PC-3 (cell line): ENCODE measurements around the gene ZBTB9. TPM values are rescaled to one million over a fixed set of nuclear protein-coding genes. Genes with fewer than 3 reads are reported as not detected.

Experiments used
- ATAC-seq: fragments of 200-7000 bp; cut with Tn5 transposase; 2 replicates; pipeline ENCODE4 v1.9.1; 2020; ENCODE audit warnings: mild to moderate bottlenecking, moderate library complexity
- BruUV-seq: library from RNA; stranded (reverse); fragments of 400-500 nt; replicated peaks from 2 replicates; lab custom pipeline; 2021; lab: Mats Ljungman, UMichigan
- CTCF ChIA-PET: fragments of 300-600 bp; sonication (Branson Sonifier 250); formaldehyde crosslinking; loops from one replicate; lab custom pipeline; 2022; ENCODE audit warnings: antibody characterized with exemption; lab: Charles Lee
- POLR2A ChIA-PET: fragments of 300-600 bp; sonication (Branson Sonifier 250); formaldehyde crosslinking; loops from one replicate; lab custom pipeline; 2022; ENCODE audit warnings: antibody characterized with exemption; ENCODE audit not compliant: unreplicated experiment; lab: Charles Lee
- DNase-seq: peaks from one replicate; pipeline ENCODE4 v3.0.0-alpha.2; 2015
- H2AFZ ChIP-seq: fragments of 300-600 bp; sonication (generic); 2 replicates; pipeline ENCODE4 v1.6.0; 2016; ENCODE audit warnings: antibody characterized with exemption, low read length
- H3F3A ChIP-seq: fragments of 300-600 bp; sonication (generic); one replicate; pipeline ENCODE4 v1.6.0; 2017; ENCODE audit warnings: antibody characterized with exemption, low read length, control low read depth, mild to moderate bottlenecking; ENCODE audit not compliant: unreplicated experiment
- H3K27ac ChIP-seq: fragments of 300-600 bp; sonication (generic); 2 replicates; pipeline ENCODE4 v1.5.1; 2016; ENCODE audit warnings: mild to moderate bottlenecking, low read length
- H3K27me3 ChIP-seq: fragments of 300-600 bp; sonication (generic); 2 replicates; pipeline ENCODE4 v1.6.1; 2016; ENCODE audit warnings: low read length, mixed read lengths
- H3K36me3 ChIP-seq: fragments of 300-600 bp; sonication (generic); 2 replicates; pipeline ENCODE4 v1.6.1; 2016; ENCODE audit warnings: low read depth, mixed run types, low read length, mixed read lengths
- H3K4me1 ChIP-seq: fragments of 300-600 bp; sonication (generic); 2 replicates; pipeline ENCODE4 v1.5.1; 2016; ENCODE audit warnings: low read length; ENCODE audit not compliant: insufficient read depth
- H3K4me2 ChIP-seq: fragments of 300-600 bp; sonication (generic); 2 replicates; pipeline ENCODE4 v1.6.0; 2016; ENCODE audit warnings: low read length
- H3K4me3 ChIP-seq: fragments of 300-600 bp; sonication (generic); 2 replicates; pipeline ENCODE4 v1.5.1; 2016; ENCODE audit warnings: mild to moderate bottlenecking, low read length, mixed read lengths
- H3K79me2 ChIP-seq: fragments of 300-600 bp; sonication (generic); 2 replicates; pipeline ENCODE4 v1.6.1; 2017; ENCODE audit warnings: low read length, mixed read lengths
- H3K9ac ChIP-seq: fragments of 300-600 bp; sonication (generic); 2 replicates; pipeline ENCODE4 v1.6.0; 2016; ENCODE audit warnings: mild to moderate bottlenecking, low read length
- H3K9me2 ChIP-seq: fragments of 300-600 bp; sonication (generic); replicated peaks from 2 replicates; pipeline ENCODE4 v1.6.1; 2016; ENCODE audit warnings: mixed run types, low read length, mixed read lengths
- H3K9me3 ChIP-seq: fragments of 300-600 bp; sonication (generic); 2 replicates; pipeline ENCODE4 v1.6.1; 2016; ENCODE audit warnings: low read length, mixed read lengths
- H4K20me1 ChIP-seq: fragments of 300-600 bp; sonication (generic); 2 replicates; pipeline ENCODE4 v1.6.1; 2016; ENCODE audit warnings: low read length, mixed read lengths
- EZH2 ChIP-seq: fragments of 300-600 bp; sonication (generic); IDR thresholded peaks from one replicate; pipeline ENCODE4 v1.6.1; 2017; ENCODE audit warnings: antibody characterized with exemption, mild to moderate bottlenecking, low read length; ENCODE audit not compliant: unreplicated experiment
- EZH2phosphoT487 ChIP-seq: fragments of 300-600 bp; sonication (generic); IDR thresholded peaks from 2 replicates; pipeline ENCODE4 v1.6.1; 2018; ENCODE audit warnings: mild to moderate bottlenecking, antibody characterized with exemption, low read length, borderline replicate concordance
- intact Hi-C: fragments of 100-400 bp; cut with micrococcal nuclease; formaldehyde crosslinking; loops from 2 replicates; pipeline ENCODE4 v1.9.0; 2023
- total RNA-seq: library from RNA; depleted of rRNA; stranded (reverse); fragments of >200 nt; gene quantifications from 2 replicates; pipeline ENCODE4 v1.2.3, GENCODE V29; 2014
- TF ChIP-seq, protein P1 (sequence below): fragments of 300-600 bp; sonication (generic); conservative IDR thresholded peaks from 2 replicates; pipeline ENCODE4 v1.5.1; 2017; ENCODE audit warnings: antibody characterized with exemption, low read depth, mild to moderate bottlenecking, low read length

ZBTB9 gene
- total RNA-seq, 1 experiment from 2014 or later = 9.1 TPM

DNA sequence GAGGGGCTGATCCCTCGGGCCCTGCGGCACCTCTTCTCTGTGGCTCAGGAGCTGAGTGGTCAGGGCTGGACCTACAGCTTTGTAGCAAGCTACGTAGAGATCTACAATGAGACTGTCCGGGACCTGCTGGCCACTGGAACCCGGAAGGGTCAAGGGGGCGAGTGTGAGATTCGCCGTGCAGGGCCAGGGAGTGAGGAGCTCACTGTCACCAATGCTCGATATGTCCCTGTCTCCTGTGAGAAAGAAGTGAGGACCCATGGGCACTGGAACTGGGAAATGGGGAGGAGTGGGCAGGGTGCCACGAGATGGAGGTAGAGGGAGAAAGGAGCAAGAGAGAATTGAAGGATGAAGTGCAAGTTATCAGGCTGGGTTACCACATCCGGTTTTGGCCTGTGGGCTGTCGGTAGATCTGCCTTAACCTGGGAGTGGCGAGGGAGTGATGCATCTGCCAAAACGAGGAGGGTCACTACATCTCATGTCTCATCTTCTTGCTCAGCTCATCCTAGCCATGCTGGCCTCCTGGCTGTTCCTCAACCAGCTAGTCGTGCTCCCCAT lies 48.9 kb upstream of the ZBTB9 start:
- CTCF ChIA-PET = no interaction called here
- H3F3A ChIP-seq = peaks cover 16% of the 10 kb centered on the region
- H3K27me3 ChIP-seq = no peaks in the 10 kb centered on the region
- POLR2A ChIA-PET = no interaction called here
- no peaks in the 10 kb centered on the region for H3K79me2 ChIP-seq
- H3K4me1 ChIP-seq = peaks cover 9% of the 10 kb centered on the region; the same call in 1 of the 2 replicates
- H3K9me2 ChIP-seq = no peaks in the 10 kb centered on the region
- no peak for TF ChIP-seq EZH2
- TF ChIP-seq, protein P1, sequence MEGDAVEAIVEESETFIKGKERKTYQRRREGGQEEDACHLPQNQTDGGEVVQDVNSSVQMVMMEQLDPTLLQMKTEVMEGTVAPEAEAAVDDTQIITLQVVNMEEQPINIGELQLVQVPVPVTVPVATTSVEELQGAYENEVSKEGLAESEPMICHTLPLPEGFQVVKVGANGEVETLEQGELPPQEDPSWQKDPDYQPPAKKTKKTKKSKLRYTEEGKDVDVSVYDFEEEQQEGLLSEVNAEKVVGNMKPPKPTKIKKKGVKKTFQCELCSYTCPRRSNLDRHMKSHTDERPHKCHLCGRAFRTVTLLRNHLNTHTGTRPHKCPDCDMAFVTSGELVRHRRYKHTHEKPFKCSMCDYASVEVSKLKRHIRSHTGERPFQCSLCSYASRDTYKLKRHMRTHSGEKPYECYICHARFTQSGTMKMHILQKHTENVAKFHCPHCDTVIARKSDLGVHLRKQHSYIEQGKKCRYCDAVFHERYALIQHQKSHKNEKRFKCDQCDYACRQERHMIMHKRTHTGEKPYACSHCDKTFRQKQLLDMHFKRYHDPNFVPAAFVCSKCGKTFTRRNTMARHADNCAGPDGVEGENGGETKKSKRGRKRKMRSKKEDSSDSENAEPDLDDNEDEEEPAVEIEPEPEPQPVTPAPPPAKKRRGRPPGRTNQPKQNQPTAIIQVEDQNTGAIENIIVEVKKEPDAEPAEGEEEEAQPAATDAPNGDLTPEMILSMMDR = no peak
- H3K9me3 ChIP-seq = no peaks in the 10 kb centered on the region
- DNase-seq (no peak), ATAC-seq (no peak)
- no peaks in the 10 kb centered on the region for H4K20me1 ChIP-seq
- H2AFZ ChIP-seq = no peak overlapping the region
- H3K9ac ChIP-seq = no peak overlapping the region
- no TSS peak for BruUV-seq
- no peak overlapping the region for H3K4me3 ChIP-seq
- peaks cover 61% of the 10 kb centered on the region for H3K36me3 ChIP-seq
- intact Hi-C loops = loop anchor here (5.0 kb wide), 1 partner anchor 108 kb away; the partner anchor contains the start of gene RGL2
- H3K4me2 ChIP-seq = no peak overlapping the region
- no peak overlapping the region for H3K27ac ChIP-seq

DNA sequence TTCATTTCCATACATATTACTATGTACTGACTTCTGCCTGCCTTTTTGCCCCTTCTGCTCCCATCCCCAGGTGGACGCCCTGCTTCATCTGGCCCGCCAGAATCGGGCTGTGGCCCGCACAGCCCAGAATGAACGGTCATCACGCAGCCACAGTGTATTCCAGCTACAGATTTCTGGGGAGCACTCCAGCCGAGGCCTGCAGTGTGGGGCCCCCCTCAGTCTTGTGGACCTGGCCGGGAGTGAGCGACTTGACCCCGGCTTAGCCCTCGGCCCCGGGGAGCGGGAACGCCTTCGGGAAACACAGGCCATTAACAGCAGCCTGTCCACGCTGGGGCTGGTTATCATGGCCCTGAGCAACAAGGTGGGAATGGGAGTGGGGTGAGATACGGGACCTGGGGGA lies 48.2 kb upstream of the ZBTB9 start:
- no peak overlapping the region for H2AFZ ChIP-seq
- H3F3A ChIP-seq = peaks cover 16% of the 10 kb centered on the region
- no peak overlapping the region for H3K4me3 ChIP-seq
- CTCF ChIA-PET = no interaction called here
- H3K79me2 ChIP-seq = peaks cover 2% of the 10 kb centered on the region
- no peak overlapping the region for H3K4me2 ChIP-seq
- H3K9me2 ChIP-seq = no peaks in the 10 kb centered on the region
- no peak overlapping the region for H3K9ac ChIP-seq
- no peak for ATAC-seq
- peaks cover 61% of the 10 kb centered on the region for H3K36me3 ChIP-seq
- no peaks in the 10 kb centered on the region for H3K27me3 ChIP-seq
- H3K27ac ChIP-seq = no peak overlapping the region
- H4K20me1 ChIP-seq = no peaks in the 10 kb centered on the region
- intact Hi-C loops = loop anchor here (5.0 kb wide), 1 partner anchor 109 kb away; the partner anchor contains the start of gene RGL2
- POLR2A ChIA-PET = no interaction called here
- peaks cover 9% of the 10 kb centered on the region; the same call in 1 of the 2 replicates for H3K4me1 ChIP-seq
- no peaks in the 10 kb centered on the region for H3K9me3 ChIP-seq
- DNase-seq = no peak
- TF ChIP-seq EZH2phosphoT487 (no peak), EZH2 (no peak)
- TF ChIP-seq, protein P1 = no peak
- BruUV-seq = no TSS peak

DNA sequence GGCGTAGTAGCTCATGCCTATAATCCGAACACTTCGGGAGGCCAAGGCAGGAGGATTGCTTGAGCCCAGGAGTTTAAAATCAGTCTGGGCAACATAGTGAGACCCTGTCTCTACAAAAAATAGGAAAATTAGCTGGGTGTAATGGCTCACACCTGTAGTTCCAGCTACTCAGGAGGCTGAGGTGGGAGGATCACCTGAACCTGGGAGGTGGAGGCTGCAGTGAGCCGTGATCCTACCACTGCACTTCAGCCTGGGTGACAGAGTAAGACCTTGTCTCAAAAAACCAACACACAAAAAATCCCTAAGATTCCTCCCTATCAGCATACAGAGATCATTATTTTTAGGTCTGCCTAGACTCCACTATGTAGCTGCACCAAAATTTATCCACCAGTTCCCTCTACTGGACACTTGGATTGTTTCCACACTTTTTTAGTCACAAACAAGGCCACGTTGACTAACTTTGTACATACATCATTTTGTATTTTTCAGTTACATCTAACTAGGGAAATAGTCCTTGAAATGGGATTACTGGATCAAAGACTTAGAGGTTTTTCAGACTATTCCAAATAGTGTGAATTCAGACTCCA lies 47.2 kb upstream of the ZBTB9 start:
- BruUV-seq = no TSS peak
- Histone ChIP-seq H3F3A (peaks cover 16% of the 10 kb centered on the region), H3K9me2 (no peaks in the 10 kb centered on the region), H3K27me3 (no peaks in the 10 kb centered on the region), H3K4me3 (no peak overlapping the region), H3K79me2 (peaks cover 8% of the 10 kb centered on the region), H3K36me3 (peaks cover 56% of the 10 kb centered on the region), H3K27ac (no peak overlapping the region), H2AFZ (no peak overlapping the region), H3K4me1 (peaks cover 9% of the 10 kb centered on the region; the same call in 1 of the 2 replicates), H4K20me1 (no peaks in the 10 kb centered on the region), H3K4me2 (no peak overlapping the region), H3K9me3 (no peaks in the 10 kb centered on the region), H3K9ac (no peak overlapping the region)
- TF ChIP-seq EZH2phosphoT487 = no peak
- TF ChIP-seq, protein P1 = peak; percentile 59
- TF ChIP-seq EZH2 = no peak
- POLR2A ChIA-PET = no interaction called here
- intact Hi-C loops = loop anchor here (5.0 kb wide), 1 partner anchor 110 kb away; the partner anchor contains the start of gene RGL2
- DNase-seq (peak; percentile 48), ATAC-seq (no peak)
- CTCF ChIA-PET = no interaction called here
